Aorta (tissue), 5 donors: ENCODE results near the gene BACH2. TPM values are rescaled to one million over a fixed set of nuclear protein-coding genes. Genes with fewer than 3 reads are reported as not detected.
A peak's percentile ranks its signal among the peaks of the same experiment; 100 is the strongest.
"Not testable (repeated sequence)": the region's sequence is repeated elsewhere in the genome, so short reads cannot be mapped to it uniquely, and the experiment has no call there.

ENCODE experiments used
- ATAC-seq: fragments of 200-7000 bp; cut with Tn5 transposase; one replicate; pipeline ENCODE4 v1.9.1; 2022; ENCODE audit warnings: moderate library complexity; ENCODE audit not compliant: low FRiP score
- DNase-seq, 2 donors: peaks; one replicate each; pipeline ENCODE4 v3.0.0-alpha.2; 2020
- H3K27ac ChIP-seq, 2 donors: one replicate each; pipeline ENCODE4 v1.5.1; 2013; ENCODE audit warnings: low read length in 2 of 2, mild to moderate bottlenecking in 2 of 2, moderate library complexity in 2 of 2, control low read depth in 1 of 2, inconsistent platforms in 1 of 2, low read depth in 1 of 2
- H3K27me3 ChIP-seq, 2 donors: one replicate each; pipeline ENCODE4 v1.6.1; 2013; ENCODE audit warnings: control low read depth in 1 of 2, low read length in 1 of 2, mild to moderate bottlenecking in 1 of 2, moderate library complexity in 1 of 2; ENCODE audit not compliant: insufficient read depth in 2 of 2, control insufficient read depth in 1 of 2
- H3K36me3 ChIP-seq, 2 donors: one replicate each; pipeline ENCODE4 v1.6.1; 2013; ENCODE audit warnings: control low read depth in 1 of 2, low read length in 1 of 2, mild to moderate bottlenecking in 1 of 2; ENCODE audit not compliant: insufficient read depth in 2 of 2, control insufficient read depth in 1 of 2
- H3K4me1 ChIP-seq, 2 donors: one replicate each; pipeline ENCODE4 v1.6.1; 2013; ENCODE audit warnings: low read length in 2 of 2, control low read depth in 1 of 2, mild to moderate bottlenecking in 1 of 2, moderate library complexity in 1 of 2; ENCODE audit not compliant: insufficient read depth in 2 of 2, control insufficient read depth in 1 of 2
- H3K4me3 ChIP-seq, 2 donors: one replicate each; pipeline ENCODE4 v1.5.1; 2013; ENCODE audit warnings: low read length in 2 of 2, control low read depth in 1 of 2, mild to moderate bottlenecking in 1 of 2
- H3K9me3 ChIP-seq: one replicate; pipeline ENCODE4 v1.6.1; 2013; ENCODE audit warnings: mild to moderate bottlenecking, low read length; ENCODE audit not compliant: control insufficient read depth
- WGBS, 2 donors: extraction: QIAGEN DNeasy Blood & Tissue Kit; methylation state at CpG; one replicate each; pipeline ENCODE4 v1.1.7; 2013; 5-methylcytosine and 5-hydroxymethylcytosine counted together
- intact Hi-C, 2 donors: fragments of 100-400 bp; cut with DNase I; formaldehyde crosslinking; loops; one replicate each; pipeline versions ENCODE4 v1.14.2 to v1.15.0; 2022
- polyA plus RNA-seq, 2 donors: library from polyadenylated mRNA; stranded (reverse); fragments of 200-250 nt; gene quantifications; one replicate each; pipeline ENCODE4 v1.2.3, GENCODE V29; 2013
- total RNA-seq, 2 donors: library from RNA; stranded (reverse); fragmentation: NEBNext Ultra II Directional; extraction: Animal tissue kit (Norgen Biotek cat#: 25700); gene quantifications; one replicate each; pipeline ENCODE4 v1.2.1, GENCODE V29; 2021
- donor health status: healthy with polysubstance abuse.
- donor health status: Bipolar disorder and iron deficiency.
- donor health status: DM: no; HTN: no; CAD: no.
- donor health status: DM: no; HTN: no; CAD: no.
- donor health status: DM: yes; HTN: yes; CAD: no.

Gene BACH2
- total and polyA plus RNA-seq, 4 donors: 0.36 to 22.2 (median 6.1) TPM

- no peak overlapping the region for H3K4me3 ChIP-seq
- no peak for ATAC-seq
- H3K27me3 ChIP-seq: no peaks in the 10 kb centered on the region
- WGBS, 2 donors: 65 to 66% methylated on average over 3 of the region's 3 CpGs
- H3K4me1 ChIP-seq: peaks cover 5 to 7% of the 10 kb centered on the region in 2 donors
- no peaks in the 10 kb centered on the region for H3K9me3 ChIP-seq
- H3K27ac ChIP-seq: no peak overlapping the region
- no peaks in the 10 kb centered on the region for H3K36me3 ChIP-seq
- intact Hi-C loops: loop anchor here in 1 of 2 donors (10.0 kb wide), 1 partner anchor 169 kb away; no protein-coding TSS in a partner anchor
- DNase-seq: no peak
These were observed 123.2 kb downstream of the BACH2 start for GRCh38 chr6:90173262-90173925.

GRCh38 chr6:90170601-90171000 lies 126.0 kb downstream of the BACH2 start:
- no peak overlapping the region for H3K27ac ChIP-seq
- no peaks in the 10 kb centered on the region for H3K27me3 ChIP-seq
- ATAC-seq (no peak), DNase-seq (no peak)
- intact Hi-C loops: loop anchor here in 1 of 2 donors (10.0 kb wide), 1 partner anchor 166 kb away; no protein-coding TSS in a partner anchor
- no peaks in the 10 kb centered on the region for H3K36me3 ChIP-seq
- H3K4me3 ChIP-seq: no peak overlapping the region
- H3K4me1 ChIP-seq: peaks cover 0 to 9% of the 10 kb centered on the region in 2 donors
- no peaks in the 10 kb centered on the region for H3K9me3 ChIP-seq

- Histone ChIP-seq H3K4me3 (no peak overlapping the region), H3K36me3 (no peaks in the 10 kb centered on the region)
These were observed 127.3 kb downstream of the BACH2 start for GRCh38 chr6:90169374-90169773.

GRCh38 chr6:90168693-90169131 lies 127.9 kb downstream of the BACH2 start:
- Histone ChIP-seq H3K36me3 (no peaks in the 10 kb centered on the region), H3K27ac (peak overlapping the region in 1 of 2 donors; percentile 36), H3K27me3 (no peaks in the 10 kb centered on the region), H3K4me1 (peaks cover 0 to 6% of the 10 kb centered on the region in 2 donors), H3K9me3 (no peaks in the 10 kb centered on the region), H3K4me3 (no peak overlapping the region)
- 6 to 9% methylated on average over 4 of the region's 4 CpGs for WGBS, 2 donors
- intact Hi-C loops: no loop called here
- DNase-seq (no peak), ATAC-seq (no peak)

More at GRCh38 chr6:90169374-90169773, 127.3 kb downstream of the BACH2 start:
- DNase-seq: no peak
- Histone ChIP-seq H3K27ac (peak overlapping the region in 1 of 2 donors; percentile 32), H3K27me3 (no peaks in the 10 kb centered on the region), H3K4me1 (peaks cover 0 to 6% of the 10 kb centered on the region in 2 donors), H3K9me3 (no peaks in the 10 kb centered on the region)
- intact Hi-C loops: no loop called here
- peak; percentile 76 for ATAC-seq
- WGBS, 2 donors: 4 to 9% methylated on average over 4 of the region's 4 CpGs

- Histone ChIP-seq H3K36me3 (no peaks in the 10 kb centered on the region), H3K4me3 (no peak overlapping the region), H3K27me3 (no peaks in the 10 kb centered on the region), H3K27ac (peak overlapping the region in 1 of 2 donors; percentile 33), H3K4me1 (peaks cover 1 to 6% of the 10 kb centered on the region in 2 donors), H3K9me3 (no peaks in the 10 kb centered on the region)
- no peak for ATAC-seq
- intact Hi-C loops: no loop called here
- 47 to 59% methylated on average over 4 of the region's 4 CpGs for WGBS, 2 donors
- no peak for DNase-seq
These were observed 128.9 kb downstream of the BACH2 start for GRCh38 chr6:90167514-90168379.

GRCh38 chr6:90166155-90166924 lies 130.3 kb downstream of the BACH2 start:
- 92 to 93% methylated on average over 5 to 7 of the region's 7 CpGs for WGBS, 2 donors
- H3K36me3 ChIP-seq, H3K27me3 ChIP-seq, ATAC-seq, DNase-seq, H3K27ac ChIP-seq, H3K4me1 ChIP-seq, H3K9me3 ChIP-seq, H3K4me3 ChIP-seq, intact Hi-C loops: not testable (repeated sequence)

GRCh38 chr6:90162648-90163387 lies 133.8 kb downstream of the BACH2 start:
- H3K36me3 ChIP-seq: no peaks in the 10 kb centered on the region
- DNase-seq (no peak), ATAC-seq (no peak)
- H3K4me3 ChIP-seq: no peak overlapping the region
- WGBS, 2 donors: 21 to 28% methylated on average over 8 of the region's 8 CpGs
- H3K4me1 ChIP-seq: peaks cover 1 to 6% of the 10 kb centered on the region in 2 donors
- no peak overlapping the region for H3K27ac ChIP-seq
- no peaks in the 10 kb centered on the region for H3K27me3 ChIP-seq
- H3K9me3 ChIP-seq: no peaks in the 10 kb centered on the region
- intact Hi-C loops: no loop called here

GRCh38 chr6:90160013-90160412 lies 136.6 kb downstream of the BACH2 start:
- no peak for DNase-seq
- intact Hi-C loops: no loop called here
- Histone ChIP-seq H3K9me3 (no peaks in the 10 kb centered on the region), H3K27ac (peak overlapping the region; percentile 64 to 93), H3K36me3 (no peaks in the 10 kb centered on the region), H3K4me3 (no peak overlapping the region), H3K27me3 (no peaks in the 10 kb centered on the region), H3K4me1 (peaks cover 1 to 7% of the 10 kb centered on the region in 2 donors)
- WGBS, 2 donors: 8 to 9% methylated on average over 3 of the region's 3 CpGs
- peak; percentile 29 for ATAC-seq
